Measurements from ENCODE around the gene ANKMY1. TPM values are rescaled to one million over a fixed set of nuclear protein-coding genes. Genes with fewer than 3 reads are reported as not detected.

The ANKMY1 gene
- total and polyA plus RNA-seq, 2 of the 13 experiments (the other 11 are each of a cell fraction or from before 2014, with no cell fraction given), result 11.7 to 18.8 TPM

DNA sequence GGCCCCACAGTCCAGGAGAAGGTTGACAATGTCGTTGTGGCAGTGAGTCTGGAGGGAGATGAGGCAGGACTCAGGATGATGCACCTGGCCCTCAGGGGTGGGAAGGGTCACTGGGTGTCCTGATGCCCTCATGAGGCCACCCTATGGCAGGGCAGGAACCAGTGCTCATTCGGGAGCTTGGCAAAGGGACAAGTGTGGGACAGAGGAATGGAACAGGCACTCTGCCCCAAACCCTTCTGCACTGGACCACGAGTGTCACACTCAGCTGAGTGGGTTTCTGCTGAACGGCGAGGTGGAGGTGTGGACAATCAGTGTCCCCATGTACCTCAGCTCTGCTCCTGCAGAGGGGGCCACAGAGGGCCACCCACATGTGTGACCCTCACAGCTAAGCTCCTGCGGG is 32.0 kb downstream of the ANKMY1 start (continued):
- TF ChIP-seq, protein P1, sequence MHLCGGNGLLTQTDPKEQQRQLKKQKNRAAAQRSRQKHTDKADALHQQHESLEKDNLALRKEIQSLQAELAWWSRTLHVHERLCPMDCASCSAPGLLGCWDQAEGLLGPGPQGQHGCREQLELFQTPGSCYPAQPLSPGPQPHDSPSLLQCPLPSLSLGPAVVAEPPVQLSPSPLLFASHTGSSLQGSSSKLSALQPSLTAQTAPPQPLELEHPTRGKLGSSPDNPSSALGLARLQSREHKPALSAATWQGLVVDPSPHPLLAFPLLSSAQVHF (CRISPR knock-in tag; IDR thresholded peaks at IDR 0.05), result 0 out of 2 replicates have a peak, but pooled peaks have one; percentile 38
- no peak for TF ChIP-seq ZNF850 (CRISPR knock-in tag; conservative IDR thresholded peaks at IDR 0.05)
- TF ChIP-seq, protein P2, sequence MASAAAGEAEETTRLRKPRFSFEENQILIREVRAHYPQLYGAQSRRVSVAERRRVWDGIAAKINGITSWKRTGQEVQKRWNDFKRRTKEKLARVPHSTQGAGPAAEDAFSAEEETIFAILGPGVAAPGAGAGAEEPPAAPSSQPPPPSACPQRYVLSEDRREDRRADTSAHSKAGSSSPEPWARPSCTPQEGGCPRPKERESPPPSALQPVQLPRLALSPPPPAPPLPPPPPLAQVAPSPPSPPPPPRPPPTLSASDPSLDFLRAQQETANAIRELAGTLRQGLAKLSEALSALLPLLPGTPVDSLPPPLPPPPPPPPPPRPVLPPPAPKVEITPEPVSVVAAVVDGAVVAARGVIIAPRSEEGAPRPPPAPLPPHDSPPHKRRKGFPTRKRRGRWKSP (CRISPR knock-in tag; IDR thresholded peaks at IDR 0.05), result no peak

DNA sequence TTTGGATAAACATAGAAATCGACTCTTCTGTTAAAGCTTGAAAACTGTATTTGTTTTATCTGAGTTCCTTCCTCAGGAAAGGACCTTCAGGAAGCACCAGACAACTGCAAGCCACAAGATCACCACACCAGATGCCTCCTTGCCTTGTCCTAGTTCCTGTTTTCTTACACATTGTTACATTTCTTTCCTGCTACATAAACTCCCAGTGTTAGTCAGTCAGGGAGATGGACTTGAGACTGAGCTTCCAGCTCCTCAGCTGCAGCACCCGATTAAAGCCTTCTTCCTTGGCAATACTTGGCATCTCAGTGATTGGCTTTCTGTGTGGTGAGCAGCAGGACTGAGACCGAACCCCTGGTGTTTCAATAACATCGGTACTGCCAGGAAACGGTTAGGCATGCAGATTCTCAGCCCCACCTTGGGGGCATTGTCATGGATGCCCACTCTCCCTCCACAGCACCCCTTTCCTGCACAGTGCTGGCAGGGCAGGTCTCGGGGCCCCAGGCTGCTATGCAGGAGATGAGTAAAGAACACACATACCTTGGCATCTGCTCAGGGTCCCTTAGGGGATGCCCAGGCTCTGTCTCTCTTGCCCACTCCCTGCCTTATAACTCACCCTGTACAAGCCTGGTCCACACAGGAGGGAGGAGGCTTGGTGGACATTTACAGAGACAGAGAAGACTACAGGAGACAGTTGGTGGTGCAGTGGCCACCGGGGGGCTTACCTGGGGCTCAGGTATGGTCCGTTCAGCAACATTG is 32.6 kb downstream of the ANKMY1 start:
- WGBS (ENCODE audit: low lambda C conversion rate), result 94% methylated on average over 7 of the region's 8 CpGs
- Histone ChIP-seq H4K20me1 (ENCODE audit: insufficient read depth, low read length) (no peaks in the 10 kb centered on the region), H3K4me3 (replicated peaks in 1 of 3; ENCODE audit: insufficient read depth in 1 of 3, low read depth in 2 of 3, low read length in 3 of 3) (no peak overlapping the region), H3K4me1 (ENCODE audit: insufficient read depth, low read length) (no peaks in the 10 kb centered on the region), H2AFZ (ENCODE audit: low read length) (no peak overlapping the region), H3K79me2 (ENCODE audit: insufficient read depth, low read length) (no peaks in the 10 kb centered on the region), H3K36me3 (replicated peaks in 1 of 2; ENCODE audit: control insufficient read depth in 1 of 2, insufficient read depth in 2 of 2, low read length in 2 of 2) (peaks cover 26 to 57% of the 10 kb centered on the region in 2 experiments), H3K9me3 (ENCODE audit: low read length) (peaks cover 18% of the 10 kb centered on the region), H3K27me3 (ENCODE audit: control insufficient read depth in 1 of 2, insufficient read depth in 2 of 2, low read length in 2 of 2) (no peaks in the 10 kb centered on the region), H3K9ac (ENCODE audit: insufficient read depth, low read depth, low read length) (no peak overlapping the region), H3K27ac (ENCODE audit: extremely low read length, insufficient read depth, low read length) (no peak overlapping the region), H3K4me2 (ENCODE audit: low read depth, low read length) (no peak overlapping the region)
- POLR2A ChIA-PET, result no interaction called here
- intact Hi-C loops (cut with micrococcal nuclease; ENCODE audit: unreplicated experiment) (no loop called here), in situ Hi-C loops (cut with HindIII; ENCODE audit: extremely low pct_ligation_motif_present, low pct_unique_long_range_greater_than_20kb) (loop anchor here (10.0 kb wide), 1 partner anchor 180 kb away; no protein-coding TSS in a partner anchor)
- no TSS peak for BruUV-seq (replicated peaks)
- DNase-seq (ENCODE audit: low spot score) (no peak), ATAC-seq (no peak), FAIRE-seq (no peak)
- TF ChIP-seq ZNF251 (CRISPR knock-in tag; IDR thresholded peaks at IDR 0.05), result no peak
- TF ChIP-seq GPN1 (CRISPR knock-in tag; IDR thresholded peaks at IDR 0.05; ENCODE audit: borderline replicate concordance), result no peak
- no peak for TF ChIP-seq ARNT (IDR thresholded peaks at IDR 0.05)
- TF ChIP-seq, protein P3, sequence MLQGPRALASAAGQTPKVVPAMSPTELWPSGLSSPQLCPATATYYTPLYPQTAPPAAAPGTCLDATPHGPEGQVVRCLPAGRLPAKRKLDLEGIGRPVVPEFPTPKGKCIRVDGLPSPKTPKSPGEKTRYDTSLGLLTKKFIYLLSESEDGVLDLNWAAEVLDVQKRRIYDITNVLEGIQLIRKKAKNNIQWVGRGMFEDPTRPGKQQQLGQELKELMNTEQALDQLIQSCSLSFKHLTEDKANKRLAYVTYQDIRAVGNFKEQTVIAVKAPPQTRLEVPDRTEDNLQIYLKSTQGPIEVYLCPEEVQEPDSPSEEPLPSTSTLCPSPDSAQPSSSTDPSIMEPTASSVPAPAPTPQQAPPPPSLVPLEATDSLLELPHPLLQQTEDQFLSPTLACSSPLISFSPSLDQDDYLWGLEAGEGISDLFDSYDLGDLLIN (CRISPR knock-in tag; IDR thresholded peaks at IDR 0.05; ENCODE audit: borderline replicate concordance), result no peak
- 0 out of 2 replicates have a peak, but pooled peaks have one; percentile 20 for TF ChIP-seq ZNF350 (CRISPR knock-in tag; IDR thresholded peaks at IDR 0.05; ENCODE audit: borderline replicate concordance, low read depth)
- TF ChIP-seq ZFP37 (CRISPR knock-in tag; IDR thresholded peaks at IDR 0.05; ENCODE audit: borderline replicate concordance), result no peak
- TF ChIP-seq REL (CRISPR knock-in tag; conservative IDR thresholded peaks at IDR 0.05), result no peak
- no peak for TF ChIP-seq SCMH1 (CRISPR knock-in tag; IDR thresholded peaks at IDR 0.05; ENCODE audit: borderline replicate concordance)
- no peak for TF ChIP-seq KDM5B (CRISPR knock-in tag; IDR thresholded peaks at IDR 0.05; ENCODE audit: borderline replicate concordance)
- TF ChIP-seq HNRNPK (IDR thresholded peaks at IDR 0.05; ENCODE audit: low read depth, low read length, poor library complexity, severe bottlenecking), result no peak
- no peak for TF ChIP-seq YEATS4 (CRISPR knock-in tag; IDR thresholded peaks at IDR 0.05; ENCODE audit: borderline replicate concordance)
- peak; percentile 100 for TF ChIP-seq ZNF124 (CRISPR knock-in tag; IDR thresholded peaks at IDR 0.05)
- TF ChIP-seq ZNF143 (CRISPR knock-in tag; IDR thresholded peaks at IDR 0.05), result no peak
- TF ChIP-seq, protein P4, sequence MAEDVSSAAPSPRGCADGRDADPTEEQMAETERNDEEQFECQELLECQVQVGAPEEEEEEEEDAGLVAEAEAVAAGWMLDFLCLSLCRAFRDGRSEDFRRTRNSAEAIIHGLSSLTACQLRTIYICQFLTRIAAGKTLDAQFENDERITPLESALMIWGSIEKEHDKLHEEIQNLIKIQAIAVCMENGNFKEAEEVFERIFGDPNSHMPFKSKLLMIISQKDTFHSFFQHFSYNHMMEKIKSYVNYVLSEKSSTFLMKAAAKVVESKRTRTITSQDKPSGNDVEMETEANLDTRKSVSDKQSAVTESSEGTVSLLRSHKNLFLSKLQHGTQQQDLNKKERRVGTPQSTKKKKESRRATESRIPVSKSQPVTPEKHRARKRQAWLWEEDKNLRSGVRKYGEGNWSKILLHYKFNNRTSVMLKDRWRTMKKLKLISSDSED (CRISPR knock-in tag; IDR thresholded peaks at IDR 0.05), result no peak
- TF ChIP-seq SIX4 (CRISPR knock-in tag; IDR thresholded peaks at IDR 0.05), result no peak
- CTCF ChIA-PET (ENCODE audit: low intra/inter-chr PET ratio, low total read pairs), result no interaction called here

All from HepG2 (cell line).